GM18517 (cell line): ENCODE data around the gene FNDC5.

ENCODE experiments used
- ATAC-seq: cut with Tn5 transposase; IDR thresholded peaks from one replicate; pipeline ENCODE4 v1.9.1; 2021; ENCODE audit warnings: mild to moderate bottlenecking, moderate library complexity; ENCODE audit not compliant: unreplicated experiment

FNDC5 gene

GRCh38 chr1:32884726-32885125 is 14.0 kb upstream of the FNDC5 start:
- no peak for ATAC-seq

DNA sequence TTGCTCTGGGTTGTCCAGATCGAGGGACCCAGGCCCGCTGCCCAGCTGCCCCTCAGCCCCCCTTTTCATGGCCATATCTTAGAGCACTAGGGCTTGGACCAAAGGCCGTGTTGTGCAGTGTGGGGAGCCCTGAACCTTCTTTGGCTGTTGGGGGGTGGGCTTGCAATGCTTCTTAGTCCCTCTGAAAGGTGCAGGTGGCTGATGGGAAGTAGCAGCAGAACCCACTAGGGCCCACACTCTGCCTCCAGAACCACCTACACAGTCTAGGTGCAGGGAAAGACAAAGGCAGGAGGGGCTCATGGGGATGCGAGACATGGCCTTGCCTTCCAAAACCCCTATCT is 13.3 kb upstream of the FNDC5 start:
- ATAC-seq, result no peak

DNA sequence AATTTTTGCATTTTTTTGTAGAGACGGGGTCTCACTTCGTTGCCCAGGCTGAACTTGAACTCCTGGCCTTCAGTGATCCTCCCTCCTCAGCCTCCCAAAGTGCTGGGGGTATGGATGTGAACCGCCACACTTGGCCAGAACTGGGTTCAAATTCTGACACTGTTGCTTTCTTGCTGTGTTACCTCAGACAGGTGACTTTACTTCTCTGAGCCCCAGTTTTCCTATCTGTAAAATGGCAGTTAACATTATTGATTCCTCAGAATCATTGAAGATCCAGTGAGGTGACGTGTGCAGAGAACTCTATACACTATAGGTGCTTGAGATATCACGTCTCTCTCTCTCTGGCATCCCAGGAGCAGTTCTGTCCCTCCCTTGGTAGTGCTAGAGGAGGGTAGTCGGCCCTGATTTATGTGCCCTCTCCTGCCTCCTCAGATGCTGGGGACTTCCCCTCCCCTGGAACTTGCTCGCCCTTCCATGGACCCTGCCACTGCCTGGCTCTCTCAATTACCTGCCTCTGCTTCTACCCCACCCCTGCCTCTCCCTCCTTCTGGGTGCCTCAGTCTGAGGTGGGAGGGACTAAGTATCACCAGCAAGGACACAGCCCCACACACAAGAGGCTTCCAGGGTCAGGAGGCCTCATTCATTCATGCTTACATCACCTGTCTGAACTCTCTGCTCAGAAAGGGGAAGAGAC is 12.8 kb upstream of the FNDC5 start:
- no peak for ATAC-seq

GRCh38 chr1:32881871-32882850 is 11.4 kb upstream of the FNDC5 start:
- no peak for ATAC-seq

DNA sequence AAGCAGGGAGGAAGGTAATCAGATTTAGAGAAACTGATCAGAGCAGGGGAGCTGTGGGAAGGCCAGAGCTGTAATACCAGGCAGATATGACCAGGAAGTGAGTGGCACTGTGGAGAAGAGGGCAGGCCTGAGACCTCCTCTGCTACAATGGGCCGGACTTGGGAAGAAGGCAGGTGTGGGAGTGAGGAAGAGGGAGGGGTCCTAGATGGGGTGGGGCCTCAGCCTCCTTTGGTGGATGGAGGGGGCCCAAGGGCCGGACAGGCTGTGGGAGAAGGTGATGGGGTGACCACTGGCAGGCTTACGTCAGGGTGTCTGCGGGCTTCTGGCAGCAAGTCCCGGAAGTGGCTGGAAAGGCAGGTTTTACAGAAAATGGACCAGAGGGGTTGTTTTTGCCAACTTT is 10.6 kb upstream of the FNDC5 start:
- ATAC-seq, result no peak

GRCh38 chr1:32878637-32879041 is 7.9 kb upstream of the FNDC5 start:
- no peak for ATAC-seq

DNA sequence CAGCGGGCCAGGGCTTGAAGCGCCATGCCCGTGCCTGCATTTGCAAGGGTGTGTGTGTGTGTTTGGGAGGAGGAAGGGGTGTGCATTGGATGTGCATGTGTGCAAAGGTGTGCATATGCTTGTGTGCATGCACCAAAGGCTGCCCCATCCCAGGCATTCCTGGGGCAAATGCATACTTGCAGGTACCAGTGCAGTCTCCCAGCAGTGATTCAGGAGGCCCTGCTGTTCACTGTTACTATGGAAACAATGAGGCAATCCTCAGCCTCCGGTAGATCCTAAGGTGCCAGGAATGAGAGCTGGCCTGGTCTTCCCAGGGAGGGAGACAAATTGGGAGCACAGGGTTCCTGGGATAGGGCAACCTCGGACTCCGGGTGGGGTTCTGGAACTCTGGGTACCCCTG is 7.5 kb upstream of the FNDC5 start:
- ATAC-seq, result no peak

- no peak for ATAC-seq
Observed at GRCh38 chr1:32877211-32878110, 6.7 kb upstream of the FNDC5 start.

- no peak for ATAC-seq
Observed at GRCh38 chr1:32876341-32877210, 5.9 kb upstream of the FNDC5 start.

GRCh38 chr1:32874860-32875752 is 4.4 kb upstream of the FNDC5 start:
- no peak for ATAC-seq

DNA sequence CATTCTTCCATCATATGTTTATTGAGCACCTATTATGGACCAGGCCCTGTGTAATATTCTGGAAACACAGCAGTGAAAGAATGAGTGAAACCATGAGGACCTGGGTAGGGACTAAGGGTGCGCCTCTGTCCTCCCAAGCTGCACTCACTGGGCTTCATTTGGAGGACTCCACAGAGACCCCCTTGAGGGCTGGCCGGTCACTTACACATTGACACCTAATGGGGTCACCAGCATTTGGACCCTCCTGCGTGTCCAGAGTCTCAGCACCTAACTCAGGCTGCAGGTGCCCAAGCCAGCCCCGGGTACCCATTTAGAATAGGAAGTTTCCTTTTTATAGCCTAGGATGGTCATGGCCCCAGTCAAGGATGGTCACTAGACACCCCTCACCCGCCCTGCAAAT is 2.8 kb upstream of the FNDC5 start:
- ATAC-seq, result no peak

GRCh38 chr1:32872192-32872460 is 1.4 kb upstream of the FNDC5 start:
- no peak for ATAC-seq

GRCh38 chr1:32871364-32872191 is 866 bp upstream of the FNDC5 start:
- ATAC-seq, result no peak

GRCh38 chr1:32869923-32870614 is 643 bp downstream of the FNDC5 start:
- no peak for ATAC-seq

DNA sequence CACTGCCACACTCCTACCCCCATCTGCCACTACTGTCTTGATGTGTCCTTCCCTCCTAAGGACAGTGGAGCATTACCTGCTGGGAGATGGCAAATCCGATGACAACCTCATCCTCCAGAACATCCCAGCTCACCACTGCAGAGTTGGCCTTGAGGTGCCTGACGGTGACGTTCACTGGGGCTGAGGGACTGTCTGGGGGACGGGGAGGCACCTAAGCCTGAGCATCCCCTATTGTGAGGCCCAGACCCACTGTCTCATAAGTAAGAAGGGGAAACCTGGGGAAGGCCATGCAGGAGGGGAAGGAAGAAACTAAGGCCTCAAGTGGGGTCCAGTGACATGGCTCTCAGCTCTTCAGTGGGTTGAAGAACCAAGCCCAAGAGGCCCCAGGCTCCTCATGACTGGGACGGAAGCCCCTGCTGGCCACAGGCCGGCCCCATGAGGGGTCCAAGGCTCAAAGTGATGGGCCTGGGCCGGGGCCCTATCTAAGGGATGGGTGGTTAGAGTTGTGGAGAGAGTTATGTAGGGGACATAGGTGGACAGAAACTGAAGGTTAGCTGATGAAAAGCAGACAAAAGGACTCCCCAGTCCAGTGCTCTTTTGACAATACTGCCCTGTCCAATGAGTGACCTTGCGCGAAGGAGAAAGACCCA is 1.8 kb downstream of the FNDC5 start:
- no peak for ATAC-seq

GRCh38 chr1:32868085-32868484 is 2.6 kb downstream of the FNDC5 start:
- no peak for ATAC-seq

DNA sequence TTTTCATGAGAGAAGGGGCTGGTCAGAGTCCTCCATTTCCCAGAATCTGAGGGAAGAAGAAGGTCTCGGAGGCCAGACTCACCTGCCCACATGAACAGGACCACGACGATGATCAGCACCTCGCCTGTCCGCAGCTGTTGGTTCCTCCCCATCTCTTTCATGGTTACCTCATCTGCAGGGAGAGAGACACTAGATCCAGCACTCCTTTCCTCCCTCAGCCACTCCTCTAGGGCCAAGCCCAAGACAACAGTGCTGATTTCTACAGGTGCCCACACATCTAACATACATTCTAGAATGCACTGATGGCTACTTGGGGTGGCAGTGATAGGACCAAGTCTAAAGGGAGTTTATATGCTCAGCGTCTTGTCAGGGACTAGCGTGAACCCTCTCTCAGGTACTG is 3.0 kb downstream of the FNDC5 start:
- no peak for ATAC-seq

GRCh38 chr1:32867151-32867550 is 3.6 kb downstream of the FNDC5 start:
- no peak for ATAC-seq
